GM12891 (cell line): ENCODE results near the gene FCRLA.

Experiments
- DNase-seq: peaks from one replicate; pipeline ENCODE4 v3.0.0; 2011; ENCODE audit warnings: low spot score; ENCODE audit not compliant: insufficient read length
- FAIRE-seq: peaks from 2 replicates; lab custom pipeline; 2011; peaks lifted over from hg19 to GRCh38; lab: Jason Lieb, UNC
- PAX5 ChIP-seq: IDR thresholded peaks from 2 replicates; pipeline ENCODE4 v1.6.1; 2011; ENCODE audit warnings: low read length, moderate library complexity, mild to moderate bottlenecking; ENCODE audit not compliant: insufficient read depth, severe bottlenecking
- POLR2A ChIP-seq: IDR thresholded peaks from 2 replicates; pipeline ENCODE4 v1.6.1; 2011; ENCODE audit warnings: low read depth, low read length, control low read depth
- POLR2AphosphoS5 ChIP-seq: IDR thresholded peaks from 2 replicates; pipeline ENCODE4 v1.6.1; 2011; ENCODE audit warnings: low read depth, low read length, control low read depth
- POU2F2 ChIP-seq: IDR thresholded peaks from 2 replicates; pipeline ENCODE4 v1.6.1; 2011; ENCODE audit warnings: low read depth, mild to moderate bottlenecking, control low read depth, low read length, moderate library complexity
- SPI1 ChIP-seq: IDR thresholded peaks from 2 replicates; pipeline ENCODE4 v1.6.1; 2011; ENCODE audit warnings: low read depth, low read length, control low read depth
- TAF1 ChIP-seq: IDR thresholded peaks from 2 replicates; pipeline ENCODE4 v1.6.1; 2011; ENCODE audit warnings: low read depth, low read length, control low read depth

FCRLA gene

GRCh38 chr1:161725908-161726472 lies 19.0 kb downstream of the FCRLA start:
- FAIRE-seq (peak; percentile 69), DNase-seq (no peak)
- TF ChIP-seq POLR2A = peak; percentile 47; the same call in 1 of the 2 replicates
- TF ChIP-seq TAF1 = no peak
- no peak for TF ChIP-seq POLR2AphosphoS5
- no peak for TF ChIP-seq PAX5
- TF ChIP-seq SPI1 = 0 out of 2 replicates have a peak, but pooled peaks have one; percentile 14
- peak; percentile 70; the same call in 1 of the 2 replicates for TF ChIP-seq POU2F2

DNA sequence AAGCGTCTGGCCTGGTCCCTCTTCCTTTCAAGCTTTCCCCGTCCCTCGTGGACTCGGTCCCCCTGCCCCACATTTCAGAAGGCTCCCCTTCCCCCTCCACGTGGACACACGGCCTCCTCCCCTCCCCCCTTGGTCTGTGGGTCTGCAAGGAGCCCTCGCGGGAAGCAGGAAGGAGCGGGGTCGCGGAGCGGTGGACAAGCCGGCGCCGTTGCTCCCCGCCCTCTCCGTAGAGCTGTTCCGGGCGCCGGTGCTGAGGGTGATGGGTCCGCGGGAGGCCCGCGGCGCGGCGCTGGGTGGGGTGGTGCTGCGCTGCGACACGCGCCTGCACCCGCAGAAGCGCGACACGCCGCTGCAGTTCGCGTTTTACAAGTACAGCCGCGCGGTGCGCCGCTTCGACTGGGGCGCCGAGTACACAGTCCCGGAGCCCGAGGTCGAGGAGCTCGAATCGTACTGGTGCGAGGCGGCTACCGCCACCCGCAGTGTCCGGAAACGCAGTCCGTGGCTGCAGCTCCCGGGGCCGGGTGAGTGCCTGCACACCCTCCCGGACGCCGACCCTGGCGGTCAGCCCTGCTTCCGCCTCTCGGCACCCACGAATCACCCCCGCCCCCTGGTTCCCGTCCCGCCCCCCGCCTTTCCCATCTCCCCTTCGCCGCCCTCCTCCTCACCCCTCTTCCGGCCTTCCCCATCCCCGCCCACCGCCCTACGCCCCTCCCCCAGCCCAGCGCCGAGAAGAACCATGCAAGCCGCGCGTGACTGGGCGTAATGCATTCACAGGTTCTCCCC lies 19.6 kb downstream of the FCRLA start:
- FAIRE-seq = peak; percentile 87
- peak; percentile 71 for DNase-seq
- TF ChIP-seq TAF1 = peak; percentile 64
- TF ChIP-seq POLR2A = peak; percentile 89
- peak; percentile 81 for TF ChIP-seq POLR2AphosphoS5
- no peak for TF ChIP-seq SPI1
- peak; percentile 20 for TF ChIP-seq POU2F2
- TF ChIP-seq PAX5 = no peak

DNA sequence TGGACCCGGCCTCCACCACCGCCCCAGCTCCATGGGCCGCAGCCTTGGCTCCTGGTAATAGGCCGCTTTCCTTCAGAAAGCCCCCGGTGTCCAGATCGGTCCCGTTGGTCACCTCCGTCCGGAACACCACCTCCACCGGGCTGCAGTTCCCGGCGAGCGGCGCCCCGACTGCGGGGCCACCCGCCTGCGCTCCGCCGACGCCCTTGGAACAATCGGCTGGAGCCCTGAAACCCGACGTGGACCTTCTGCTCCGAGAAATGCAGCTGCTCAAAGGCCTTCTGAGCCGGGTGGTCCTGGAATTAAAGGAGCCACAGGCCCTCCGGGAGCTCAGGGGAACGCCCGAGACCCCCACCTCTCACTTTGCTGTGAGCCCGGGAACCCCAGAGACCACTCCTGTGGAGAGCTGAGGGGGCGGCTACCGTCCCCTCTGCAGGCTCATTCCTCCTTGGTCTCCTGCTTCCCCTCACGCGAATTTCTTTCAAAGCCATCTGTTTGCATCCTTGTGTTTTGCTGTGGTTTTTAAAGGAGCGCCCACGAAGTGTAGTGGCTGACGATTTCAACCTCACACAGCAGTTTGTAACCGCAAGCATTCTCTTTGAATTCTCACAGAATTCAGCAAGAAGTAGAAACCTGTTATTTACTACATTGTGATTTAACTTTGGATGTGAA lies 20.4 kb downstream of the FCRLA start:
- FAIRE-seq (no peak), DNase-seq (no peak)
- 0 out of 2 replicates have a peak, but pooled peaks have one; percentile 2 for TF ChIP-seq POLR2A
- TF ChIP-seq POLR2AphosphoS5 = peak; percentile 15
- no peak for TF ChIP-seq PAX5

DNA sequence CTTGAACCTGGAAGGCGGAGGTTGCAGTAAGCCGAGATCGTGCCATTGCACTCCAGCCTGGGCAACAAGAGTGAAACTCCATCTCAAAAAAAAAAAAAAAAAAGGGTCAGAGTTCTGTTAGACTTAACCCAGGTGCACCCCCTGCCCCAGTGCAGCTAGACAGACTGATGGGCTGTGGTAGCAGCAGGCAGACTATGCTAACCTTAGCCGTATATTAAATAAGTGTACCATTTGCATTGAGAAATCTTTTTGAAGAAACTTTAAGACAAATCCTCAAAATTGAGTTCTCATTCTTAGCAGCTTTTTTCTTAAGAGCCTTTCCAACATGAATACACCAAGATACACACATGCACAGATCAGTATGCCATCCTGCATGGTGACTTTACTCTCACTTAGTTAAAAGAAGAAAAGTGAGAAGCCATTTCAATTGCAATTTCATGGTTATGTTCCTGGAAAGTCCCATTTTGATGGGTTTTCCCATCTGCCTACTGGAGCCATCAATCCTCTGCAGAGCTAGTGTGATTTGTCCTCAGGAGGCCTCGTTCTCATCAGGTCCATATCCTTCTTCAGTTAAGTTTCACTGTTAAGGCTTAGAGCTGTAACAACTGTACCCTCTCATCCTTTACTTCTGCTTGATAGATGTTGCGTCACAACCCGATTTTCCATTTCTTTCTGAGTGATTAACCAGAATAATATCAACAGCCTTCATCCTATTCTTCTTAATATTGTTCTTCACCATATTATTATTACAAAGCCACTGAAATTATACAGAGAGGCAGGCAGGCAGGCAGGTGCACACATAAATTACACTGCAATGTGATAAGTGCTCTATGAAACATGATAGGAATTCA lies 21.6 kb downstream of the FCRLA start:
- FAIRE-seq (no peak), DNase-seq (no peak)
- TF ChIP-seq SPI1 (no peak), TAF1 (0 out of 2 replicates have a peak, but pooled peaks have one; percentile 8)

GRCh38 chr1:161730050-161730564 lies 23.1 kb downstream of the FCRLA start:
- TF ChIP-seq SPI1 (no peak), TAF1 (no peak), POLR2AphosphoS5 (no peak), PAX5 (no peak), POU2F2 (no peak), POLR2A (no peak)
- no peak for DNase-seq
- no peak for FAIRE-seq

DNA sequence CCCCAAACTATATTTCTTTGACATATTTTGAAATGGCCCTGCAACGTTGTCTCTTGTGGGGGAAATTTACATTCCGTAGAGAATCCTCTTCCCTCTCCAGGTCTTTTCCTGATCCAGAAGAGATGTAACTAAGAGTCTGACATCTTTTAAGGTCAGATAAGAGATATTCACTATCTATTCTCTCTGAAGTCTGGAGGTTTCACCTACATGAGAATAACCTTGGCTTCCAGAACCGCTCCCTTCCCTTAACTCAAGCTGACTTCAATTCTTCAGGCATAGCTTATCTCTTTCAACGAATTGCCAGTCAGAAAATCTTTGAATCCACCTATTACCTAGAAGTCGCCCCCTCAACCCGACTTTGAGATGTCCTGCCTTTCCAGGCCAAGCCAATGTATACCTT lies 24.2 kb downstream of the FCRLA start:
- no peak for FAIRE-seq
- TF ChIP-seq POLR2A = no peak
- no peak for TF ChIP-seq SPI1
- no peak for TF ChIP-seq POU2F2
- TF ChIP-seq PAX5 = no peak
- no peak for TF ChIP-seq POLR2AphosphoS5
- TF ChIP-seq TAF1 = no peak
- no peak for DNase-seq

- no peak for FAIRE-seq
- TF ChIP-seq POLR2A (no peak), TAF1 (no peak), SPI1 (no peak), PAX5 (no peak), POLR2AphosphoS5 (no peak), POU2F2 (no peak)
- no peak for DNase-seq
Measured at GRCh38 chr1:161731981-161732718, 25.1 kb downstream of the FCRLA start.

- TF ChIP-seq SPI1 = no peak
- no peak for TF ChIP-seq TAF1
- no peak for TF ChIP-seq PAX5
- no peak for TF ChIP-seq POLR2A
- TF ChIP-seq POU2F2 = no peak
- TF ChIP-seq POLR2AphosphoS5 = no peak
- FAIRE-seq (no peak), DNase-seq (no peak)
Measured at GRCh38 chr1:161733526-161733925, 26.5 kb downstream of the FCRLA start.

DNA sequence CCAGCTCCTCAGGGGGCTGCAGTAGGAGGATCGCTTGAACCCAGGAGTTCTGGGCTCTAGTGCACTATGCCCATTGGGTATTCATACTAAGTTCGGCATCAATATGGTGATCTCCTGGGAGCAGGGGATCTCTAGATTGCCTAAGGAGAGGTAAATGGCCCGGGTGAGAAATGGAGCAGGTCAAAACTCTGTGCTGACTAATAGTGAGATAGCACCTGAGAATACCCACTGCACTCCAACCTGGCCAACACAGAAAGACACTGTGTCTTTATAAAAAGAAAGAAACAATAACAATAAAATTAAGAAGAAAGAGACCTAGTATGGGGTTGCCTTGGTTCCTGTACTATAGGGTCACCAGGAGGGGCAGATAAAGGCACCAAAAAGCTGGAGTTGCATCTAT lies 28.8 kb downstream of the FCRLA start:
- FAIRE-seq = no peak
- TF ChIP-seq PAX5 (no peak), SPI1 (no peak), POLR2A (no peak), POLR2AphosphoS5 (no peak), TAF1 (no peak), POU2F2 (no peak)

More for the DNA sequence above, 28.8 kb downstream of the FCRLA start:
- DNase-seq = no peak
